OCI-LY1 (cell line): ENCODE data around the gene PNPLA8.

Experiments used
- EZH2 ChIP-seq: fragments of 200-600 bp; sonication (generic), shearing (Covaris generic); IDR thresholded peaks from 2 replicates; pipeline ENCODE4 v1.8.0; 2017; ENCODE audit warnings: borderline replicate concordance, mixed run types, mild to moderate bottlenecking, antibody characterized with exemption, low read length, moderate library complexity, mixed read lengths
- TF ChIP-seq, protein P1 (sequence below): fragments of 200-600 bp; sonication (generic), shearing (Covaris generic); IDR thresholded peaks from 2 replicates; pipeline ENCODE4 v1.5.1; 2017; ENCODE audit warnings: mild to moderate bottlenecking, antibody characterized with exemption, low read length, moderate library complexity, mixed read lengths

GRCh38 chr7:108467391-108467790 is 58.5 kb downstream of the PNPLA8 start:
- TF ChIP-seq, protein P1, sequence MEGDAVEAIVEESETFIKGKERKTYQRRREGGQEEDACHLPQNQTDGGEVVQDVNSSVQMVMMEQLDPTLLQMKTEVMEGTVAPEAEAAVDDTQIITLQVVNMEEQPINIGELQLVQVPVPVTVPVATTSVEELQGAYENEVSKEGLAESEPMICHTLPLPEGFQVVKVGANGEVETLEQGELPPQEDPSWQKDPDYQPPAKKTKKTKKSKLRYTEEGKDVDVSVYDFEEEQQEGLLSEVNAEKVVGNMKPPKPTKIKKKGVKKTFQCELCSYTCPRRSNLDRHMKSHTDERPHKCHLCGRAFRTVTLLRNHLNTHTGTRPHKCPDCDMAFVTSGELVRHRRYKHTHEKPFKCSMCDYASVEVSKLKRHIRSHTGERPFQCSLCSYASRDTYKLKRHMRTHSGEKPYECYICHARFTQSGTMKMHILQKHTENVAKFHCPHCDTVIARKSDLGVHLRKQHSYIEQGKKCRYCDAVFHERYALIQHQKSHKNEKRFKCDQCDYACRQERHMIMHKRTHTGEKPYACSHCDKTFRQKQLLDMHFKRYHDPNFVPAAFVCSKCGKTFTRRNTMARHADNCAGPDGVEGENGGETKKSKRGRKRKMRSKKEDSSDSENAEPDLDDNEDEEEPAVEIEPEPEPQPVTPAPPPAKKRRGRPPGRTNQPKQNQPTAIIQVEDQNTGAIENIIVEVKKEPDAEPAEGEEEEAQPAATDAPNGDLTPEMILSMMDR, result no peak
- no peak for TF ChIP-seq EZH2
